Activated naive CD4-positive, alpha-beta T cell treated with Interleukin-2 at 50 U/mL for 16 hours (primary cell): ENCODE data around the gene DIS3L2.
"Not testable (repeated sequence)": the region's sequence is repeated elsewhere in the genome, so short reads cannot be mapped to it uniquely, and the experiment has no call there.

Experiments used
- DNase-seq: peaks from one replicate; pipeline ENCODE4 v3.0.0-alpha.2; 2020

Gene DIS3L2

GRCh38 chr2:231929961-231930592 lies 31.4 kb upstream of the DIS3L2 start:
- DNase-seq = no peak

DNA sequence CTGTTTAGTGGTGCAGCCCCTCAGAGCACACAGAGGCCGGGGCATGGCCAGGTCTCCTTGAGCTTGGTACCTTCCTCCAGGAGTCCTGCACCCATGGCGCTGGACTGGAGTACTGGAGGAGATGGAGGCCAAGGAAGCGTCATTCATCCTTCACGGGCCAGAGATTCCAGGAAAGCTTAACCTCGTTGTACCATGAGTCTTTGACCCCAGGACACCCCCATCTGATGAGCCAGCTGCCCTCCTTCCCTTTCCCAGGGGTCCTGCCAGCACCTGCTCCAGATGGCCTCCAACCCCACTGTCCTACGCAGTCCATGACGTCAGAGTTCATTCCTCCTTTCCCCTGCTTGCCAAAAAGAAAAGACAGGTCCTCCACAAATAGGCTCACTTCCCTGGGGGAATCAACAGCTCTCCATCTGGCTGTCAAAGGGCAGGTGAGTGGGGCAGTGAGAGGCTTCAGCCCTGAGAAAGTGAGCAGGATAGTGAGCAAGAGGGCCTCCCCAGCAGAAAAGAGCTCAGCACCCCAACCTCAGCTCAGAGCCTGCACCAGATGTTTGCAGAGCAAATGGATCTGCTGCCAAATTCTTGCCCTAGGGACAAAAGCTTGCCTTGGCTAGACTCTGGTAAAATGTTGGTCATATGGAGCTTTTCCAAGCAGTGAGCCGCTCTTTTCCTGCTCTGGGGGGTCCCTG lies 30.8 kb upstream of the DIS3L2 start:
- no peak for DNase-seq

GRCh38 chr2:231931481-231931915 lies 30.0 kb upstream of the DIS3L2 start:
- DNase-seq = no peak

- no peak for DNase-seq
Measured at GRCh38 chr2:231932711-231932970, 28.9 kb upstream of the DIS3L2 start.

- DNase-seq = no peak
Measured at GRCh38 chr2:231932985-231933915, 28.3 kb upstream of the DIS3L2 start.

GRCh38 chr2:231933916-231934401 lies 27.6 kb upstream of the DIS3L2 start:
- DNase-seq = no peak

GRCh38 chr2:231934441-231935206 lies 26.9 kb upstream of the DIS3L2 start:
- DNase-seq = no peak

- DNase-seq = no peak
Measured at GRCh38 chr2:231935207-231935524, 26.3 kb upstream of the DIS3L2 start.

DNA sequence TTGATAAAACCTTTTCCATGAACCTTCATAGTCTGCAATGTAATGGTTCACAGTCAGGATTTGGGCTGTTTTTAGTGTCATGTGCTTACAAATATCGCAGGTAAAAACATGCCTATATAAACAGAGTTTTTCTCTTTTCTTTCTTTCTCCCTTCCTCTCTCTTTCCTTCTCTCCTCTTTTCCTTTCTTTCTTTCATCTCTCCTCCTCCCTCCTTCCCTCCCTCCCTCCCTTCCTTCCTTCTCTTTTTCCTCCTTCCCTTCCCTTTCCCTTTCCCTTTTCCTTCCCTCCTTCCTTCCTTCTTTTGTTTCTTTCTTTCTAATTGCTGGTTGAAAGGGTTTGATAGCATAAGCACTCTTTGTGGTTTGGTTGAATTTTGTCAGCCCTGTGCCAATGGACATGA lies 25.7 kb upstream of the DIS3L2 start:
- DNase-seq = no peak

DNA sequence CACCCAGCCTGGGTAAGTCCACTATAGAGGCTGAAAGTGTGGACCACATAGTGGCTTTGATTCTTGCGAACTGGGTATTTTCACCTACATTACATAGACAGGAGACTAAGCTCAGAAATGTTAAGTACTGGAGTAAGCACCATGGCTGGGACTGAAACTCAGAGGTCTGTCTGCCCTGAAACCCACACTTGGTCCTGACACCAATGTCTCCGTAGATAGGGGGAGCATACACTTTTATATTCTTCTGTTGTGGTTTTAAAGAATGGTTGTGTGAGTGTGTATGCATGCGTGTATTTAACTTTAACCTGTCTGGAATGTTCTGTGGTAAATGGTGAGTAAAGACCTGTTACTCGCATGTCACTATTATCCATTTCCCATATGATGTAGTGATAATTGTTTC lies 25.0 kb upstream of the DIS3L2 start:
- DNase-seq = no peak

- no peak for DNase-seq
Measured at GRCh38 chr2:231937057-231937456, 24.5 kb upstream of the DIS3L2 start.

DNA sequence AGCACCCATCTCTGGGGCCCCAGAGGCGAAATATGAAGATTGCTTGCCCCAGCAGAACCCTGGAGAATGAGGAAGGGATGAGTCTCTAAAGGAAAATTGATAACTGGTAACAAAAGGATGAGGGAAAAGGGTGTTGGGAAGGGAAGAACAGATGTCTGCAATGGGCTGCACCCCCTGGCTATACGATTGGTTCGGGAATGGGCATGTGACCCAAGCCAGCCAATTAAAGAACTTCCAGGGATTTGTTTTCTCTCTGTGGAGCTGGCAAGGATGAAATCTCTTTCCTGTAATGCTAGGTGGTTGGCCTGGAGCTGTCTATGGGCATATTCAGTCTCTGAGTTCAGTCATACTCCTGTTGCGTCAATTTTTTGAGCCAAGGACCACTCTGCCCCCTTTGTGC lies 22.5 kb upstream of the DIS3L2 start:
- DNase-seq = no peak

DNA sequence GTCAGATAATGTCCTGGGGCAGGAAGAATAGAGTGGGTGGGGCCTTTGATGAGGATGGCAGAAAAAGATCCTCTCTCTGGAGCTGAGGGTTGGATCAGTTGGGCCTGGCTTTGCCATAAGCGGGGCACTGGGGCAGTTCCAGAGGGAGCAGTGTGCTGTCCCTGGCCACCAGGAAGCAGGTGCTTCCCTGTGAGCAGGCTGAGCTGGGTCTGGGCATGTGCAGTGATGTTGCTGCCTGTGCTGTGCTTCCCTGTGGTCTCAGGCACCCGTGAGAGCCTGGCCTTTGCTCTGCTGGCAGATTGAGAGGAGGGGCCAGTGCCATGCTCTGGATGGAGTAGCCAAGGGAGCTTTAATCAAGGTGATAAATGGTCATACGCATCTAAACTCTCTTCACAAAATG lies 20.7 kb upstream of the DIS3L2 start:
- no peak for DNase-seq

GRCh38 chr2:231941673-231942072 lies 19.8 kb upstream of the DIS3L2 start:
- DNase-seq = no peak

DNA sequence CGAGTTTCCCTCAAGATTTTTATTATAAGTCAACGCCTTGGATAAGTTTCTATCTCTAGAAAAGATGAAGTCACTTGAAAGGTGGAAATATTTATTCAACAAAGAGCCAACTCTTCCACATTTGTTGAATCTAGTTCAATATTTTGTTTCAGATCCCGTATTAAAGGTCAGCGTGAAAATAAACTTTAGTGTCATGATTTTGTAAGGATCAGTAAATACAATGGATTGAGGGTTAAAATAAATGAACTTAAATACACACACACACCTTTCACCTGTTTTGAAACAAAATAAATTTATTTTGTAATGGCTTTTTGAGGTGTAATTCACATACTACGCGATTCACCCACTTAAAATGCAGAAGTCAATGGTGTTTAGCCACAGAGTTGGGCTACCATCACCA lies 19.3 kb upstream of the DIS3L2 start:
- DNase-seq = no peak

- DNase-seq = no peak
Measured at GRCh38 chr2:231946241-231946814, 15.2 kb upstream of the DIS3L2 start.

GRCh38 chr2:231947112-231947511 lies 14.4 kb upstream of the DIS3L2 start:
- not testable (repeated sequence) for DNase-seq

DNA sequence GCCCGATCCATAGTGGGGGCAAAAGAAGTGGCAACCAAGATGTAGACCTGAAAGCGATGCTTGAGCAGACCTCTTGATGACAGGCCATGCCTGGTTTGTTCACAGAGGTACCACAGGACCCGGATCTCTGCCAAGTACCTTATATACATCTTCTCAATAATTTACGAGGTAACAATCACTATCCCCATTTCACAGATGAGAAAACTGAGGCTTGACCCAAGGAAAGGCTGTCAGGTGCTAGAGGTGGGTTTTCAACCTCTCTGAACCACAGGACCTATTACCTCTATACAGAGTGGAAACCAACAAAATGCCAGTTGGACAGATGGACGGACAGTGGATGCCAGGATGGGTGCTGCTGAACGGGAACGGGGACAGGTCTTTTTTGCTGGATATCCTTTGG lies 13.8 kb upstream of the DIS3L2 start:
- no peak for DNase-seq

- DNase-seq = no peak
Measured at GRCh38 chr2:231951452-231952035, 10.0 kb upstream of the DIS3L2 start.

- no peak for DNase-seq
Measured at GRCh38 chr2:231955758-231956472, 5.6 kb upstream of the DIS3L2 start.

GRCh38 chr2:231957913-231958763 lies 3.4 kb upstream of the DIS3L2 start:
- DNase-seq = no peak
